Gastrocnemius medialis (tissue), 4 donors: Measurements from ENCODE around the gene LCLAT1.

Source experiments
- POLR2A ChIP-seq, 2 donors: fragments of 450-650 bp; IDR thresholded peaks; one replicate each; pipeline ENCODE4 v1.6.1; 2017; ENCODE audit warnings: antibody characterized with exemption in 2 of 2, mild to moderate bottlenecking in 2 of 2, moderate library complexity in 2 of 2
- TF ChIP-seq, protein P1 (sequence below), 5 experiments: fragments of 450-650 bp in 3 of 5; fragments of 200-600 bp in 2 of 5; sonication (generic) in 2 of 5; IDR thresholded peaks in 4 of 5; conservative IDR thresholded peaks in 1 of 5; 1 replicate in 4 of 5; 2 replicates in 1 of 5; pipeline ENCODE4 v1.5.1; 2016 to 2019; ENCODE audit warnings: antibody characterized with exemption in 5 of 5, mild to moderate bottlenecking in 3 of 5, moderate library complexity in 3 of 5

DNA sequence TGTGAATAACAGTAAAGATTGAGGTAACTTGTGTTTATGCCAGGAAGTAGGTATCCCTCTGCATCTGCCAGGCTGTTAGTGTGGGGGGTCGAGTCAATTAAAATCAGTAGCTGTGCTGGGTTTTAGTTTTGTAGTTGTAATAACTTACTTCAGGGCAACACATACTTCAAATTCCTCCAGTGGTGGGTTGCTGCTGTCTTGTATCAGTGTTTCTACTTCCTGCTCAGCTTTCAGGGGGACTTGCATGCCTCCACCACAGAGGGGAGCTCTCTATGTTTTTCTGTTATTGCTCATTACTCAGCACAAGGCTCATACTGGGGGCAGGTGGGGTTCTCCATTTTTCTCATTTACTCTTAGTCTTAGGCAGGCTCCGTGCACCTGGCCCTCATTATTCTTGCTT, 223.4 kb downstream of the LCLAT1 start:
- TF ChIP-seq, protein P1, sequence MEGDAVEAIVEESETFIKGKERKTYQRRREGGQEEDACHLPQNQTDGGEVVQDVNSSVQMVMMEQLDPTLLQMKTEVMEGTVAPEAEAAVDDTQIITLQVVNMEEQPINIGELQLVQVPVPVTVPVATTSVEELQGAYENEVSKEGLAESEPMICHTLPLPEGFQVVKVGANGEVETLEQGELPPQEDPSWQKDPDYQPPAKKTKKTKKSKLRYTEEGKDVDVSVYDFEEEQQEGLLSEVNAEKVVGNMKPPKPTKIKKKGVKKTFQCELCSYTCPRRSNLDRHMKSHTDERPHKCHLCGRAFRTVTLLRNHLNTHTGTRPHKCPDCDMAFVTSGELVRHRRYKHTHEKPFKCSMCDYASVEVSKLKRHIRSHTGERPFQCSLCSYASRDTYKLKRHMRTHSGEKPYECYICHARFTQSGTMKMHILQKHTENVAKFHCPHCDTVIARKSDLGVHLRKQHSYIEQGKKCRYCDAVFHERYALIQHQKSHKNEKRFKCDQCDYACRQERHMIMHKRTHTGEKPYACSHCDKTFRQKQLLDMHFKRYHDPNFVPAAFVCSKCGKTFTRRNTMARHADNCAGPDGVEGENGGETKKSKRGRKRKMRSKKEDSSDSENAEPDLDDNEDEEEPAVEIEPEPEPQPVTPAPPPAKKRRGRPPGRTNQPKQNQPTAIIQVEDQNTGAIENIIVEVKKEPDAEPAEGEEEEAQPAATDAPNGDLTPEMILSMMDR (IDR thresholded peaks at IDR 0.05 in 4 of 5, conservative IDR thresholded peaks at IDR 0.05 in 1 of 5) = no peak
- no peak for TF ChIP-seq POLR2A (IDR thresholded peaks at IDR 0.05)
